Thyroid gland (tissue), 4 donors: Measurements from ENCODE around the gene SLC13A3.

Experiments used
- CTCF ChIP-seq, 6 experiments: fragments of 200-600 bp in 3 of 6; fragments of 450-650 bp in 3 of 6; sonication (generic) in 3 of 6; IDR thresholded peaks; one replicate each; pipeline ENCODE4 v1.5.1; 2016 to 2019; ENCODE audit warnings: antibody characterized with exemption in 6 of 6, mild to moderate bottlenecking in 2 of 6, inconsistent platforms in 1 of 6, moderate library complexity in 1 of 6
- POLR2A ChIP-seq, 2 donors: fragments of 450-650 bp; IDR thresholded peaks; one replicate each; pipeline ENCODE4 v1.6.1; 2017; ENCODE audit warnings: antibody characterized with exemption in 2 of 2, mild to moderate bottlenecking in 2 of 2, moderate library complexity in 1 of 2

GRCh38 chr20:46694484-46694883, 43.2 kb upstream of the SLC13A3 start:
- TF ChIP-seq CTCF (IDR thresholded peaks at IDR 0.05) (no peak), POLR2A (IDR thresholded peaks at IDR 0.05) (no peak)
